Putamen (tissue), 1 donor: ENCODE measurements around the gene RGPD8.

Experiments
- DNase-seq: peaks from one replicate; pipeline ENCODE4 v3.0.0-alpha.2; 2016; ENCODE audit warnings: low spot score

Gene RGPD8

GRCh38 chr2:112335600-112335999, 97.8 kb downstream of the RGPD8 start:
- no peak for DNase-seq

- DNase-seq, result no peak
Measured at GRCh38 chr2:112332123-112332696, 101.2 kb downstream of the RGPD8 start.

- DNase-seq, result no peak
Measured at GRCh38 chr2:112322919-112323318, 110.5 kb downstream of the RGPD8 start.

GRCh38 chr2:112321375-112322320, 111.8 kb downstream of the RGPD8 start:
- no peak for DNase-seq
